Inferior parietal cortex (tissue), 1 donor: Measurements from ENCODE around the gene MEGF10.

Experiments
- DNase-seq: peaks from one replicate; pipeline ENCODE4 v3.0.0-alpha.2; 2016; ENCODE audit errors: extremely low spot score

The MEGF10 gene

DNA sequence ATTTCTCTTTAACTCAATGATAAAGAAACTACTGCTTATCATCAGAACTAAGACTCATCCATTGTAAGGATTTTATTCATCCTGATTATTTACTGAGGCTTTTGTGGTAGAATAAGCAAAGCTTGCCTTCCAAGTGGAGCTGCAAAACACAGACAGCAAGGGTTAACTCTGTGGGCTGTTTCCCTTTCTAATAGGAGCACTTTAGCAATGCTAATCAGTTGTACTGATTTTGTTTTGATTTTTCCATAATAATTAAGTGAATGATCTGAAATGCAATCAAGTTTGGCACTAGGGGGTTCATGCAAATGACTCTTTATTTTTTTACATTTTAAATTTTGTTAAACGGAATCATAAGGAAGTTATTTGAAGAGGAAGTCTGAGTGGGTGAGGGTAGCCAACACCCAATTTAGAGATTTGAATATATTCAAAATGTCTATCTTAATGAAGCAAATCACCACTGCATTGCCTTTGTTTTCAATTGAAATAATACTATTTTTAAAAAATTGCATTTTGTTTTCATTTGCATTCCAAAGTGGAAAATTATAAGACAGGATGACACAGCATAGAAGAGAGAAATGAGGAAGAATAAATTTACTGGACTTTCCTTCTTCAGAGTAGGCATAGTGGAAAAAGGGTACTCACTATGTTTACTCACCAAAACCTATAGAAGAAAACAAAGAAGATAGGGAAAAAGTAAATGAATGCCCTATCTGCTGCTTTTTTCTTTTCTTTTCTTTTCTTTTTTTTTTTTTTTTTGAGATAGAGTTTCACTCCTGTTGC, 36.6 kb downstream of the MEGF10 start:
- DNase-seq, result no peak

DNA sequence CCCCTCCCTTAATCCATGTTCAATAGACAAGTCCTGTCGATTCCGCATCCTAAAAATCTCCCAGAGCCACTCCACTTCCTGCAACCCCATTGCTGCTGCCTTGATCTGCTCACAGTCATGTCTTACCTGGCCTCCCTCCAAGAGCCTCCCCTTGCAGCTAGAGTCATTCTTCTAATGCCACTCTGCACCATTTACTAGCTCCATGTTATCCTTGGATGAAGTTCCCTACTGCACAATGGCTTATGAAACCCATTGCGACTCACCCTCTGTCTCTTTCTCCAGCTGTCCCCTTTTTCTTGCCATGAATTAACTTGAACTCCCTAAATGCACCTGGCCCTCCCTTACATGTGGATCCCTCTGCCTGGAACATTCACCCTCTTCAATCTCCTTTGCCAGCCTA, 39.5 kb downstream of the MEGF10 start:
- no peak for DNase-seq

DNA sequence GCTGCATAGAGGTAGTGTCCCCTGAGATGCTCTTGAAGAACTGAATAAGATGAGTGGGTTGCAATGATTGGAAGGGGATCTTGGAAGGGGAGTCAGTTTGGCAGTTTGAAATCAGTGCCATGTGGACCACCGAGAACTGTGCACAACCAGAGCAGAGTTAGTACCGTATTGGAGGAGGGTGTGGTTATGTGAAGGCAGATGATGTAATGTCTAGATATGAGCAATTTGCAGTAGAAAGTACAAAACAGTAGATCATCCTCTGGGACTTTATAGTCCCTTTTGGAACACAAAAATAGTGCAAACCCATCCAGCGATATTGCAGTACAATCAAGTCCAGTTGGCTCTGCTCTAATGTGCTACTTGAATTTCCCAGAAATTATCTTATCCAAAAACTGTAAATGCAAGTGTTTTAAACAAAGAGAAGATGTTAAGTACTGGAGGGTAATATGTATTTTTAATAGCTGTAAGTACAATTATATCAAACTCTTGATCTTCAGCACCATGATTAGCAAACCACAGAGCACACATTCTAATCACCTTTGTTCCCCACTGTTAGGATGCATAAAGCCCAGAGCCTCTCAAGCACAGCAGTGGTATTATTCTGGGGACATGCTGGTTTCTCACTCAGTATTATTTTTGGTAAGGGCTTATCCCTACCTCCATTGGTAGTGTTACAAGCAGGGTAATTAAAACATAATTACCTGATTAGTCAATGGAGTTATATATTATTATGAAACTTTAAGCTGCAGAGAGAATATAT, 41.5 kb downstream of the MEGF10 start:
- no peak for DNase-seq

- no peak for DNase-seq
Measured at GRCh38 chr5:127333483-127333882, 42.9 kb downstream of the MEGF10 start.

DNA sequence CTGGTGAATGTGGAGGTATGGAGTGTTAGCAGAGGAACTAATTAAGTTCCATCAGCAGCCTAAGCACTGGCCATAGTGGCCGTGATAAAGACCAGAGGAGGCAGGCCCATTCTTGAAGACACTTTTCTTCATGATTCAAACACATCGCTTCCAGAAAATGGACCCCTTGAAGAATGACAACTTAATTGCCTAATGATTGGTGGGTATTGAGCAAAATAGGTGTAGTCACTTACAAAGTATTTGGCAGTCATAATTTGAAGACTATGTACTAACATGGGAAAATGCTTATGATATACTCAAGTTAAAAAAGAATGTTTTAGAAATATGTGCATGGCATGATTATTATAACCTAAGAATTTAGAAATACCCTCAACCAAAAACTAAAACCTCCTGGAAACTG, 44.8 kb downstream of the MEGF10 start:
- no peak for DNase-seq

GRCh38 chr5:127337876-127338275, 47.3 kb downstream of the MEGF10 start:
- DNase-seq, result no peak

- DNase-seq, result no peak
Measured at GRCh38 chr5:127338501-127338900, 47.9 kb downstream of the MEGF10 start.

DNA sequence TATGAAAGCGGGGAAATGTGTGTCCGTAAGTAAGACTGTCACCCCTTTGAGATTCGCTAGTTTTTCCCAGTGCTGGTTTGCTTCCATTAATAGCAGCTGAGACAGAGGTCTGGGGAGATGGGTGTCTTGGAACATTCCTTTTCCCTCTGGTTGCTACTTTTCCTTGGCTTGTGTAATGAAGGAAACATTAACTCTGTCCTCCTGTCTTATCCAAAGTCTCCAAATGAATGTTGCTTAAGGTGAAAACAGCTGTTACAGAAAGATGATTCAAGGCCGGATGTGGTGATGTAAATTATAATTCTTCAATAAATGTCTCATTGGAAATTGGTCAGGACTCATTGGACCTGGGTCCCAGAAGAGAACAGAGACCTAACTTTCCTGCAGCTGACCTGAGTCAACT, 50.0 kb downstream of the MEGF10 start:
- DNase-seq, result no peak

- DNase-seq, result no peak
Measured at GRCh38 chr5:127342364-127342763, 51.8 kb downstream of the MEGF10 start.

- DNase-seq, result no peak
Measured at GRCh38 chr5:127343313-127343712, 52.7 kb downstream of the MEGF10 start.

- no peak for DNase-seq
Measured at GRCh38 chr5:127343866-127344265, 53.3 kb downstream of the MEGF10 start.

DNA sequence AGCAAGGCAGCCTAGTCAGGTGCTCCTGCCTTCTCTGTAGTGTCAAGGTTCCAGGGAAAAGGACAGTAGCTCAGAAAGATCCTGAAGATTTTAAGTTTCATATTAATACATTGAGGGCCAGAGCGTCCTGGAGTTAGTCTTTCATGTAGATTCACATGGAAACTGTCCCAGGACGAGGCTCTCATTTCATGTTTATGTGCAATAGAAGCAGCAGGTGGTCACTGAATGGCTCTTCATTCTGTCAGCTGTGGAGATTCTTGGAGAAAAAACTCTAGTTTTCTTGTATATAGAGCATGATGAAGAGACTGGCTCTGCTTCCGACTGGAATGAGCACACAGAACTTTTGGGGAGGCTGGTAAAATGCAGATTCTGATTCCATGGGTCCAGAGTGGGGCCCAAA, 54.3 kb downstream of the MEGF10 start:
- DNase-seq, result no peak

GRCh38 chr5:127351418-127351817, 60.8 kb downstream of the MEGF10 start:
- DNase-seq, result no peak

DNA sequence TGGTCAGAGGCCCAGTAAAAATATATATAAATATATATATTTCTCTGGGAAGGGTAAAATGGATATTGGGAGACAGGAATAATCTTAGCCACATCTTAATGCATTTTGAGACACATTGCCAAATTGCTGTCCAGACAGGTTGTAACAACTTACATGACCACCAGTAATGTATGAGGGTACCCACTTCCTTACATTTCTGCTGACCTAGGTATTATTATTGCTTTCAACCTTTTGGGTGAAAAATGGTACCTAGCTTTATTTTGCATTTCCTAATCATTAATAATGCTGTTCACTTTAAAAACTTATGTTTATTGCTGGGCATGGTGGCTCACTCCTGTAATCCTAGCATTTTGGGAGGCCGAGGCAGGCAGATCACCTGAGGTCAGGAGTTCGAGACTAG, 61.5 kb downstream of the MEGF10 start:
- no peak for DNase-seq

DNA sequence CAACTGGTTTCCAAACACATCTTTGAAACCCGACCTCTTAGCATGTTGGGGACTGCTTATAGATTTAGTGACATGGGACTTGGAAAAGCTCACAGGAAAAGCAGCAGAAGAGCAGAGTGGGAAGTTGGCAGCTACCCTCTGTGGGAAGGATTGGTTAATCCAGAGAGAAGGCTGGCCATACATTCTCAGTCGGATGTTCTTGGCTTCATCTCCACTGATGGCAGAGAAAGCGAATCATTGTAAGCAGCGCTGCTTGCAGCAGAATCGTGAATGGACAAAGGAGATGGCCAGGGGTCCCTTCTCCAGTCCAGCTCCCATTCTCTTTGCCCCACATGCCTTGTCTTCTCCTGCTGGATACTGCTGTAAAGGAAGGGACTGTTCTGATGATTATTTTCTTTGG, 62.7 kb downstream of the MEGF10 start:
- DNase-seq, result no peak

- no peak for DNase-seq
Measured at GRCh38 chr5:127353796-127354195, 63.2 kb downstream of the MEGF10 start.

- no peak for DNase-seq
Measured at GRCh38 chr5:127355337-127355736, 64.7 kb downstream of the MEGF10 start.

DNA sequence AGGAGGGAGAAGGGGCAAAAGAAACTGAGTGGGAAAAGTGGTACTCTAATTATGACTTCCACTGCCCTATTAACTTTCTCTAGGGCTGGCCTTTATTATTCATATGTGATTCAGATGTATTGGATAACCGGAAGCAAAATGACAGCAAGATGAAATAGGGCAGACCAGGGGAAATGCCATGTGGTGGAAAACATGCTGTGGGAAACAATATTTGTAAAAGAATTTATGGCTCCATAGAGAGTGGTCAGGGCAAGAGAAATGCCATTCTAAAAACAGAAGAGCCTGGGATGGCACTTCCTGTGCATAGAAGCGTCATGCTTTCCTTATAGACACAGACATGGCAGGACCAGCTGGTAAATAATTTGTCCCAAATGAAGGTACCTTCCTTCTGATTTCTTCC, 67.7 kb downstream of the MEGF10 start:
- no peak for DNase-seq

- DNase-seq, result no peak
Measured at GRCh38 chr5:127358740-127359139, 68.1 kb downstream of the MEGF10 start.

DNA sequence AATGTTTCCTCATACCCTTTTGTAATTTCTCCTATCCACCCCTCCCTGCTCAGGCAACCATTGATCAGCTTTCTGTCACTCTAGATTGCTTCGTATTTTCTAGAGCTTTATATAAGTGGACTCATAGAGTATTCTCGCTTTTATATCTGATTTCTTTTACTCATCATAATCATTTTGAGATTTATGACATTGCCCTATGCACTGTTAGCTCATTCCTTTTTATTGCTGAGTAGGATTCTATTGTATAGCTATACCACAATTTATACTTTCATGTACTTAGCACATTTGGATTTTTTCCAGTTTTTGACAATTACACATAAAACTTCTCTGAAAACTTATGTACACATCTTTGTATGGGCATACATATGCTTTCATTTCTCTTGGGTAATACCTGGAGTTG, 68.9 kb downstream of the MEGF10 start:
- DNase-seq, result no peak

DNA sequence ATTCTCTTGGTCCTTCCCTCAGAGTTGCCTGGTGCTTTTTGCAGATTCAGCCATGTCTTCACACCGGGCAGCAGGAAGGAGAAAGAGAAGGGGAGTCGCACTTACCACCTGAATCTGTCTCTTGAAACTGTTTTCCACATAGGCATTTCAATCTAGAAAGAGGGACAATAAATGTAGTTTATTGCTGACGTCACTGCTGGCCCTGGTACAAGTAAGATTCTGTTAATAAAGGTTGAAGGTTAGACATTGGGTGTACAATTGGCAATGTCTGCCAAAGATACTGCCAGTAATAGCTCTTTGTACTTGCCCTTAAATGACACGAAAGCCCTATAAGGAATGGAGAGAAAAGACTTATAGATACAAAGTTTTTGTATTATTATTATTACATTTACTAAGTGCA, 72.8 kb downstream of the MEGF10 start:
- no peak for DNase-seq

GRCh38 chr5:127367029-127367428, 76.4 kb downstream of the MEGF10 start:
- DNase-seq, result no peak

- no peak for DNase-seq
Measured at GRCh38 chr5:127367946-127368465, 77.4 kb downstream of the MEGF10 start.
